ENCODE measurements around the gene PRDM16. TPM values are rescaled to one million over a fixed set of nuclear protein-coding genes. Genes with fewer than 3 reads are reported as not detected.

PRDM16 gene
- total and polyA plus RNA-seq, 4 donors = 0.05 to 0.67 (median 0.19) TPM

DNA sequence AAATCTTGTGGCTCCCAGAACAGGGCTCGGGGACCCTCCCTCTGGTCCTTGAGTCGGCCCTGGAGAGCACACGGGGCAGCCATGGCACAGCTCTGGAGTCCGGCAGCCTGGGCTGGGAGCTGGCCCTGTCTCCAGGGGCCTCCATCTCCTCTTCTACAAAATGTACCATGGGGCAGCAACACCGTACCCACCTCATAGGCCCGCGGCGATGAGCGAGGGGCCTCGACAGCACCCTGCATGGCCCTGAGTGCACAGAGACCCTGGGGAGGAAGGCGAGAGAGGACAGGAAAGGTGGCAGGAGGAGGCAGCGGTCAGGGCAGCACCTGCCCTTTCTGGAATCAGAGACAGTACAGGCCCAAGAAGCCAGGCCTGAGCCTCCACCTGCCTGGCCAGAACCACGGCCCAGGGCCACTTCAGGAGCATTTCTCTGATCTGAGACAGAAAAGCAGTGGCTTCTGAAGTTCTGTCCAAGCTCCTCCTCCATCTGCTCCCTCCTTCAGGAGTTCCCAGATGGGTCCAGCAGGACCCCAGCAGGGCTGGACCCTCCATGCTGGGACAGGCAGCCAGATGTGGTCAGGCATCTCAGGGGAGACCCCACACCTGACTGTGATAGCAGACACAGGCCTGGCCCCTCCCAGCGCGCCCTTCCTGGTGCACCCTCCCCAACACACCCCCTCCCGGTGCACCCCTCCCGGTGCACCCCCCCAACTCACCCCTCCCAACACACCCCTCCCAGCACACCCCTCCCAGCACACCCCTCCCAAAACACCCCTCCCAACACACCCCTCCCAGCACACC, 309.6 kb downstream of the PRDM16 start:
- WGBS = 93% methylated on average over 17 of the region's 17 CpGs
- Histone ChIP-seq H3K36me3 (ENCODE audit: control insufficient read depth in 4 of 4, insufficient read depth in 3 of 4, low read depth in 1 of 4, low read length in 3 of 4) (no peaks in the 10 kb centered on the region), H3K9me3 (ENCODE audit: control insufficient read depth in 4 of 4, low read length in 3 of 4) (no peaks in the 10 kb centered on the region), H3K4me3 (ENCODE audit: low read depth in 1 of 3, low read length in 3 of 3) (no peak overlapping the region), H3K27ac (ENCODE audit: low read depth in 1 of 2, low read length in 2 of 2) (no peak overlapping the region), H3K9ac (ENCODE audit: low read depth in 1 of 2, low read length in 2 of 2) (no peak overlapping the region), H3K27me3 (ENCODE audit: control insufficient read depth in 4 of 4, insufficient read depth in 4 of 4, low read length in 3 of 4) (peaks cover 0 to 2% (median 0%) of the 10 kb centered on the region in 4 donors), H3K4me1 (ENCODE audit: control insufficient read depth in 4 of 4, insufficient read depth in 4 of 4, low read length in 3 of 4) (no peaks in the 10 kb centered on the region)
- TF ChIP-seq SP1 (IDR thresholded peaks at IDR 0.05) = no peak
- TF ChIP-seq, protein P1, sequence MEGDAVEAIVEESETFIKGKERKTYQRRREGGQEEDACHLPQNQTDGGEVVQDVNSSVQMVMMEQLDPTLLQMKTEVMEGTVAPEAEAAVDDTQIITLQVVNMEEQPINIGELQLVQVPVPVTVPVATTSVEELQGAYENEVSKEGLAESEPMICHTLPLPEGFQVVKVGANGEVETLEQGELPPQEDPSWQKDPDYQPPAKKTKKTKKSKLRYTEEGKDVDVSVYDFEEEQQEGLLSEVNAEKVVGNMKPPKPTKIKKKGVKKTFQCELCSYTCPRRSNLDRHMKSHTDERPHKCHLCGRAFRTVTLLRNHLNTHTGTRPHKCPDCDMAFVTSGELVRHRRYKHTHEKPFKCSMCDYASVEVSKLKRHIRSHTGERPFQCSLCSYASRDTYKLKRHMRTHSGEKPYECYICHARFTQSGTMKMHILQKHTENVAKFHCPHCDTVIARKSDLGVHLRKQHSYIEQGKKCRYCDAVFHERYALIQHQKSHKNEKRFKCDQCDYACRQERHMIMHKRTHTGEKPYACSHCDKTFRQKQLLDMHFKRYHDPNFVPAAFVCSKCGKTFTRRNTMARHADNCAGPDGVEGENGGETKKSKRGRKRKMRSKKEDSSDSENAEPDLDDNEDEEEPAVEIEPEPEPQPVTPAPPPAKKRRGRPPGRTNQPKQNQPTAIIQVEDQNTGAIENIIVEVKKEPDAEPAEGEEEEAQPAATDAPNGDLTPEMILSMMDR (IDR thresholded peaks at IDR 0.05; ENCODE audit: low read depth, low read length, missing input control) = no peak
- no peak for TF ChIP-seq GABPA (IDR thresholded peaks at IDR 0.05 in 1 of 2, conservative IDR thresholded peaks at IDR 0.05 in 1 of 2)
- no peak for TF ChIP-seq RXRA (IDR thresholded peaks at IDR 0.05)
- TF ChIP-seq HNF4G (IDR thresholded peaks at IDR 0.05) = no peak
- no peak for DNase-seq (ENCODE audit: low spot score)

DNA sequence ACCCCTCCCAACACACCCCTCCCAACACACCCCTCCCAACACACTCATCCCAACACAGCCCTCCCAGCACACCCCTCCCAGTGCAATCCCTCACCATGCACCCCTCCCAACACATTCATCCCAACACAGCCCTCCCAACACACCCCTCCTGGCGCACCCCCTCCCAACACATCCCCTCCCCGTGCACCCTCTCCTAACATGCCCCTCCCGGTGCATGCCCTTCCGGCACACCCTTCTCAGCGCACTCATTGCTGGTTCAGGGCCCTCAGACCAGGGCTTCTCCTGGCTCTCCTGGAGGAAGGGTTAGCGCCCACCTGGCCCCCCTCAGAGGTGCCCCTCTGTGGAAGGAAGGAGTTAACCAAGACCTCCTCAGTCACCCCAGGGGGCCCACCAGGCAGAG, 310.9 kb downstream of the PRDM16 start:
- H3K27me3 ChIP-seq (ENCODE audit: control insufficient read depth in 4 of 4, insufficient read depth in 4 of 4, low read length in 3 of 4) = peaks cover 0 to 2% (median 0%) of the 10 kb centered on the region in 4 donors
- no peaks in the 10 kb centered on the region for H3K9me3 ChIP-seq (ENCODE audit: control insufficient read depth in 4 of 4, low read length in 3 of 4)
- no peak overlapping the region for H3K4me3 ChIP-seq (ENCODE audit: low read depth in 1 of 3, low read length in 3 of 3)
- no peaks in the 10 kb centered on the region for H3K36me3 ChIP-seq (ENCODE audit: control insufficient read depth in 4 of 4, insufficient read depth in 3 of 4, low read depth in 1 of 4, low read length in 3 of 4)
- no peak overlapping the region for H3K9ac ChIP-seq (ENCODE audit: low read depth in 1 of 2, low read length in 2 of 2)
- WGBS = 90% methylated on average over 6 of the region's 6 CpGs
- no peak for DNase-seq (ENCODE audit: low spot score)
- H3K27ac ChIP-seq (ENCODE audit: low read depth in 1 of 2, low read length in 2 of 2) = no peak overlapping the region
- no peaks in the 10 kb centered on the region for H3K4me1 ChIP-seq (ENCODE audit: control insufficient read depth in 4 of 4, insufficient read depth in 4 of 4, low read length in 3 of 4)
- TF ChIP-seq HNF4A (conservative IDR thresholded peaks at IDR 0.05) (no peak), TAF1 (conservative IDR thresholded peaks at IDR 0.05) (no peak), RXRA (IDR thresholded peaks at IDR 0.05) (no peak)

DNA sequence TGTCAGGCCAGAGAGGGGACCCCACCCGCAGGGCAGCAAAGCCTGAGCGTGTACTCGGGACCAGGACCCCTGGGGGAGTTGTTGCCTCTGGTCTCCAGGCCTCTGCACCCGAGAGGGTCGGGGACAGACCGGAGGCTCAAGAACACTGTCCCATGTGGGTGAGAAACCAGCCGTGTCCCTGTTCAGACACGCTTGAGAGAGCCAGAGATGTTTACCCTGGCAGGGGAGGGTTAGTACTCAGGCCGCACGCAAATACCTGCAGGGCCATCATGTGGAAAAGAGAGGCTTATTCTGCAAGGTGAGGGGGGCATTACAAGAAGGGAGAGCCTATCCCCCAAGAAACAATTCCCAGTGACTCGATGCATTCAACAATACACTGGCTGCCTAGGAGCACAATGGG, 311.5 kb downstream of the PRDM16 start:
- TF ChIP-seq, protein P2, sequence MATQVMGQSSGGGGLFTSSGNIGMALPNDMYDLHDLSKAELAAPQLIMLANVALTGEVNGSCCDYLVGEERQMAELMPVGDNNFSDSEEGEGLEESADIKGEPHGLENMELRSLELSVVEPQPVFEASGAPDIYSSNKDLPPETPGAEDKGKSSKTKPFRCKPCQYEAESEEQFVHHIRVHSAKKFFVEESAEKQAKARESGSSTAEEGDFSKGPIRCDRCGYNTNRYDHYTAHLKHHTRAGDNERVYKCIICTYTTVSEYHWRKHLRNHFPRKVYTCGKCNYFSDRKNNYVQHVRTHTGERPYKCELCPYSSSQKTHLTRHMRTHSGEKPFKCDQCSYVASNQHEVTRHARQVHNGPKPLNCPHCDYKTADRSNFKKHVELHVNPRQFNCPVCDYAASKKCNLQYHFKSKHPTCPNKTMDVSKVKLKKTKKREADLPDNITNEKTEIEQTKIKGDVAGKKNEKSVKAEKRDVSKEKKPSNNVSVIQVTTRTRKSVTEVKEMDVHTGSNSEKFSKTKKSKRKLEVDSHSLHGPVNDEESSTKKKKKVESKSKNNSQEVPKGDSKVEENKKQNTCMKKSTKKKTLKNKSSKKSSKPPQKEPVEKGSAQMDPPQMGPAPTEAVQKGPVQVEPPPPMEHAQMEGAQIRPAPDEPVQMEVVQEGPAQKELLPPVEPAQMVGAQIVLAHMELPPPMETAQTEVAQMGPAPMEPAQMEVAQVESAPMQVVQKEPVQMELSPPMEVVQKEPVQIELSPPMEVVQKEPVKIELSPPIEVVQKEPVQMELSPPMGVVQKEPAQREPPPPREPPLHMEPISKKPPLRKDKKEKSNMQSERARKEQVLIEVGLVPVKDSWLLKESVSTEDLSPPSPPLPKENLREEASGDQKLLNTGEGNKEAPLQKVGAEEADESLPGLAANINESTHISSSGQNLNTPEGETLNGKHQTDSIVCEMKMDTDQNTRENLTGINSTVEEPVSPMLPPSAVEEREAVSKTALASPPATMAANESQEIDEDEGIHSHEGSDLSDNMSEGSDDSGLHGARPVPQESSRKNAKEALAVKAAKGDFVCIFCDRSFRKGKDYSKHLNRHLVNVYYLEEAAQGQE (IDR thresholded peaks at IDR 0.05) = no peak
- TF ChIP-seq FOXA2 (IDR thresholded peaks at IDR 0.05) = no peak
- Histone ChIP-seq H3K27me3 (ENCODE audit: control insufficient read depth in 4 of 4, insufficient read depth in 4 of 4, low read length in 3 of 4) (no peaks in the 10 kb centered on the region), H3K9me3 (ENCODE audit: control insufficient read depth in 4 of 4, low read length in 3 of 4) (no peaks in the 10 kb centered on the region), H3K4me1 (ENCODE audit: control insufficient read depth in 4 of 4, insufficient read depth in 4 of 4, low read length in 3 of 4) (no peaks in the 10 kb centered on the region), H3K4me3 (ENCODE audit: low read depth in 1 of 3, low read length in 3 of 3) (no peak overlapping the region), H3K36me3 (ENCODE audit: control insufficient read depth in 4 of 4, insufficient read depth in 3 of 4, low read depth in 1 of 4, low read length in 3 of 4) (no peaks in the 10 kb centered on the region), H3K27ac (ENCODE audit: low read depth in 1 of 2, low read length in 2 of 2) (no peak overlapping the region), H3K9ac (ENCODE audit: low read depth in 1 of 2, low read length in 2 of 2) (no peak overlapping the region)
- 90% methylated on average over 11 of the region's 11 CpGs for WGBS
- no peak for DNase-seq (ENCODE audit: low spot score)
